ENCODE measurements around the gene HDAC4.

The HDAC4 gene

DNA sequence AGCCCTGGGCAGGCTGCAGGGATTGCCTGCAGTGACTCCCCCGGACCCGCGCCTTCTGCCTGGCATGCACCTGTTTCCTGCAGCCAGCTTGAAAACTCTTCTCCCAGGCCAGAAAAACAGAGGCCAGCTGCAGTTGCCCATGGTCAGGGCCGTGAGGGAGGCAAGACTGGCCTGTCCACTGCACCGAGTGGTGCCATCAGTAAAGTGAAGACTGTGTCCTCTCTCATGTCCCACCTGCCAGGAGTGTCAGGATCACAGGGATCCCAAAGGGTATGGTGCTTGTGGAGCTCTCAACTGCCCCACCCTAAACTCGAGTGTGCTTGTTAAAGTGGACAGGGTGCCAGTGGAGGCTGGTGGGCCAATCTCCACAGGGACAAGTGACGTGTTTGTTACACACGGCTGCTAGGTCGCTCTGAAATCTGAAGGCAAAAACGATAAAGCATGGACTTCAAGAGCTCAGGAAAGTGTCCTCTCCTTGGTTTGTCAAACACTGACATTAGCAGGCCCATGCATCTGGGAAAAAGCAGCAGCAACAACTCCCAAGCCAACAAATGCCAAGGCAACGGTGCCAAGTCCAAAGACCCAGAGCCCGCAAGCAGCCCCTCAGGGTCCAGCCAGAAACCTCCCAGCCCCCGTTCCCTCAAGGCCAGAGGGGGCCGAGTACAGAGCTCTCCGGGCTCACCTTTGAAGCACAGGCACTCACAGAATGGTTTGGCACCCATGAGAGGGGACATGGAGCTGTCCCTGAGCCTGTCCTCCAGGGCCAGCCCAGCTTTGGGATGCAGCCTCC, 213.2 kb downstream of the HDAC4 start:
- in situ Hi-C loops (cut with HindIII; ENCODE audit: low pct_ligation_motif_present, low sequenced_read_pairs) = no loop called here

DNA sequence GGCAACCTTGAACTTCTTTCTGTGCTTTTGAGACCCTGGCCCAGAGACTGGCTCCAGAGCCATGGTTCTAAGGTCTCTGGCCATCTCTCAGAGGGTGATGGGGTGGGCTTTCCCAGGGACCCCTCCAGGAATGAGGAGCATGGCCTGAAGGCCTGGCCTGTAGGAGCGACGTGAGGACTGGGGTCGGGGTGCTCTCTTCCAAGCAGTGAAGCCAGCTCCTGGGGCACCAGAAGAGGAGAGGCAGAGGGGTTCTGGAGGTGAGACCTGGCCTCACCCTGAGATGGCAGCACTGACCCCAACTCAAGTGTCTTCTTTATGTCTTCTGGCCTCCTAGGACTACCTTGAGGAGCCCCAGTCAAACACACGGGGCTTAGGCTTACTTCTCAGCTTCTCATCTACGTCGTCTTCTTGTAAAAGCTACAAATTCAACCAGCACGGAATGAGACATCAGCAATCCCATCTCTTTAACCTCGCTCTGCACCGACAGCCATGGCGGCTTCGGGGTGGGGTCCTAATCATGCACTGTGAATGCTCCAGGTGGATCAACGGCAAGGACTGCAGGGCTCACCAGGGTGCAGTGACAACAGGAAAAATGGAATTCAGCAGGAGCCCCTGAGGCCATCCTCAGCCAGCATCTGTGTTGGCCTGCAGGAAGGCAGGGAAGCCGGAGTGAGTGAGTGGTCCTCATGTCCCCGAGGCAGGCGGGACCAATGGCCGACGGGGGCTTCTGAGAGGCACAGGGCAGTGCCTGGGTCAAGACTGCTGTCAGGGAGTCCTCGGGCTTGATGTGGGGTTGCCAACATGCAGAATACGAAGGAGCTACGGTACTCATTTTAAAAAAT, 214.1 kb downstream of the HDAC4 start:
- no peak for DNase-seq
- no peak overlapping the region for H3K4me3 ChIP-seq (ENCODE audit: low read depth, low read length)
- no peak overlapping the region for H3K27ac ChIP-seq
- H3K27me3 ChIP-seq (replicated peaks) = no peaks in the 10 kb centered on the region
- in situ Hi-C loops (cut with HindIII; ENCODE audit: low pct_ligation_motif_present, low sequenced_read_pairs) = no loop called here
- H3K36me3 ChIP-seq (replicated peaks) = peaks cover 2% of the 10 kb centered on the region
- TF ChIP-seq, protein P1, sequence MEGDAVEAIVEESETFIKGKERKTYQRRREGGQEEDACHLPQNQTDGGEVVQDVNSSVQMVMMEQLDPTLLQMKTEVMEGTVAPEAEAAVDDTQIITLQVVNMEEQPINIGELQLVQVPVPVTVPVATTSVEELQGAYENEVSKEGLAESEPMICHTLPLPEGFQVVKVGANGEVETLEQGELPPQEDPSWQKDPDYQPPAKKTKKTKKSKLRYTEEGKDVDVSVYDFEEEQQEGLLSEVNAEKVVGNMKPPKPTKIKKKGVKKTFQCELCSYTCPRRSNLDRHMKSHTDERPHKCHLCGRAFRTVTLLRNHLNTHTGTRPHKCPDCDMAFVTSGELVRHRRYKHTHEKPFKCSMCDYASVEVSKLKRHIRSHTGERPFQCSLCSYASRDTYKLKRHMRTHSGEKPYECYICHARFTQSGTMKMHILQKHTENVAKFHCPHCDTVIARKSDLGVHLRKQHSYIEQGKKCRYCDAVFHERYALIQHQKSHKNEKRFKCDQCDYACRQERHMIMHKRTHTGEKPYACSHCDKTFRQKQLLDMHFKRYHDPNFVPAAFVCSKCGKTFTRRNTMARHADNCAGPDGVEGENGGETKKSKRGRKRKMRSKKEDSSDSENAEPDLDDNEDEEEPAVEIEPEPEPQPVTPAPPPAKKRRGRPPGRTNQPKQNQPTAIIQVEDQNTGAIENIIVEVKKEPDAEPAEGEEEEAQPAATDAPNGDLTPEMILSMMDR (IDR thresholded peaks at IDR 0.05; ENCODE audit: low read depth, low read length, missing control alignments) = no peak

More for the DNA sequence above, 213.2 kb downstream of the HDAC4 start:
- TF ChIP-seq, protein P1 (IDR thresholded peaks at IDR 0.05; ENCODE audit: low read depth, low read length, missing control alignments) = no peak
- H3K36me3 ChIP-seq (replicated peaks) = peaks cover 2% of the 10 kb centered on the region
- H3K4me3 ChIP-seq (ENCODE audit: low read depth, low read length) = no peak overlapping the region
- DNase-seq = no peak
- no peak overlapping the region for H3K27ac ChIP-seq
- H3K27me3 ChIP-seq (replicated peaks) = no peaks in the 10 kb centered on the region

DNA sequence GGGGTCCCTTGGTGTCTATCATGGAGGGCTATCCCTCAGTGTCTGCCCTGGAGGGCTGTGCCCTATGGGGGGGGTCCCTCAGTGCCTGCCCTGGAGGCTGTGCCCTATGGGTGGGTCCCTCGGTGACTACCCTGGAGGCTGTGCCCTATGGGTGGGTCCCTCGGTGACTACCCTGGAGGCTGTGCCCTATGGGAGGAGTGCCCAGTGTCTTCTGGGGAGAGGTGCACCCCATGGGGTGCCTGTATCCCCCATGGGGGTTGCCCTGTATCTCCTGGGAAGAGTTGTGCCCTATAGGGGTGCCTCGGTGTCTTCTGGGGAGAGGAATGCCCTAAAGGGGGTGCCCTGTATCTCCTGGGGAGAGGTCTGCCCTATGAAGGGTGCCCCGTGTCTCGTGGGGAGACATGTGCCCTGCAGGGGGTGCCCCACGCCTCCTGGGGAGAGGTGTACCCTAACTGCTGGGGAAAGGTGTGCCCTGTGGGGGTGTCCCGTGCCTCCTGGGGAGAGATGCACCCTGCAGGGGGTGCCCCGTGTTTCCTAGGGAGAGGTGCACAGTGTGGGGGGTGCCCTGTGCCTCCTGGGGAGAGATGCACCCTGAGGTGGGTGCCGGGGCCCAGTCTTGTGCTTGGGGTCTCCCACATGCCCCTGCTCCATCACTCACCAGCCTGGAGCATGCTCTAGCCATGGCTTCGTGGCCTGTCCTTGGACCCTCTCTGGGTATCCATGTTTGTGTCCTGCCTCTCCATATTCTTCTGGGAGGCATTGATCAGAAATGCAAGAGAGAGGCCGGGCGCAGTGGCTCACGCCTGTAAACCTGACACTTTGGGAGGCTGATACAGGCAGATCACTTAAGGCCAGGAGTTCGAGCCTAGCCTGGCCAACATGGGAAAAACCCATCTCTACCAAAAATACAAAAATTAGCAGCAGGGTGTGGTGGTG, 215.6 kb downstream of the HDAC4 start:
- Histone ChIP-seq H3K27ac (no peak overlapping the region), H3K4me3 (ENCODE audit: low read depth, low read length) (no peak overlapping the region), H3K36me3 (replicated peaks) (peaks cover 2% of the 10 kb centered on the region), H3K27me3 (replicated peaks) (no peaks in the 10 kb centered on the region)
- no peak for DNase-seq
- TF ChIP-seq, protein P1 (IDR thresholded peaks at IDR 0.05; ENCODE audit: low read depth, low read length, missing control alignments) = no peak
- in situ Hi-C loops (cut with HindIII; ENCODE audit: low pct_ligation_motif_present, low sequenced_read_pairs) = no loop called here

DNA sequence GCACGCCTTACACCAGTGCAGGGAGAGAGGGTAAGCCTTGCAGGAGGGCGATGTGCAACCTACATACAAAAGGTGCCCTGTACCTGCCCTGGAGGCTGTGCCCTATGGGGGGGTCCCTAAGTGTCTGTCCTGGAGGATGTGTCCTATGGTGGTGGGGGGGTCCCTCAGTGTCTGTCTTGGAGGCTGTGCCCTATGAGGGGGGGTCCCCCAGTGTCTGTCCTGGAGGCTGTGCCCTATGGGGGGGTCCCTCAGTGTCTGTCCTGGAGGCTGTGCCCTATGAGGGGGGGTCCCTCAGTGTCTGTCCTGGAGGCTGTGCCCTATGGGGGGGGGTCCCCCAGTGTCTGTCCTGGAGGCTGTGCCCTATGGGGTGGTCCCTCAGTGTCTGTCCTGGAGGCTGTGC, 216.6 kb downstream of the HDAC4 start:
- TF ChIP-seq, protein P1 (IDR thresholded peaks at IDR 0.05; ENCODE audit: low read depth, low read length, missing control alignments) = no peak
- Histone ChIP-seq H3K27ac (no peak overlapping the region), H3K36me3 (replicated peaks) (no peaks in the 10 kb centered on the region), H3K27me3 (replicated peaks) (no peaks in the 10 kb centered on the region), H3K4me3 (ENCODE audit: low read depth, low read length) (no peak overlapping the region)
- in situ Hi-C loops (cut with HindIII; ENCODE audit: low pct_ligation_motif_present, low sequenced_read_pairs) = no loop called here
- no peak for DNase-seq

DNA sequence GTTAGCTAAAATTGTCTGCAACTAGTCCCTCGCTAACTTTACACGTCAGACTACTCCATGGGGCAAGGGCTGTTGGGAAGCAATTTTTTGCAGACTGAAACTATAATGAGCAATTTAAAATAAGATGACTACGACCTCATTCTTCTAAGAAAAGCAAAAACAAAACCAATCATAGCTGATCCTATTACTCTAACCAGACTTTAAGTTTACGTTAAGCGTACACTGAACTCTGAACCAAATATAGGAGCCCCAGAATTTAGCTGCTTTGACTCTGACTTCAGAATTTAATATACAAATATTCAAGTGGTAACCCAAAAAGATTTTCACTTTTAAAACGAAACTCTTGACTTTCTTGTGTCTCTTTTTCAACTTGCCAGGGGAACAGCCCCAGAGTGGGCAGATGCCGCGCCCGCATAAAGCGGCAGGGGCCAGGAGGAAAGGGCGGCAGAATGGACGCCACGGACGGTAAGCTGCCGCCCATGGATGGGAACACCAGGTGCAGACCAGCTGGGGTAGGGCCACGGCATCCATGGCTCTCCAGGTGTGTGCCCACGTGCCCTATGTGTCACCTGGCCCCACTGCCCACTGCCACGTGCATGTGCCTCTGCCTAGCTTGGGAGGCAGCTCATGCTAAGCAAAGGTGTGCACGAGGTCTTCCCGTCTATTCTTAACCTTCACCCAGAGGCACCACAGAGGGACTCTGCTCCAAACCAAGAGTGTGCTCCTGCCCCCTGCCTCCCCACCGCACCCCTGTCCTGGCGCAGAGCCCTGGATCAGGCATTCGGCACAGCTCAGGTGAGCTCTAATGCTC, 217.6 kb downstream of the HDAC4 start:
- DNase-seq = no peak
- no peaks in the 10 kb centered on the region for H3K27me3 ChIP-seq (replicated peaks)
- in situ Hi-C loops (cut with HindIII; ENCODE audit: low pct_ligation_motif_present, low sequenced_read_pairs) = no loop called here
- no peak overlapping the region for H3K27ac ChIP-seq
- H3K4me3 ChIP-seq (ENCODE audit: low read depth, low read length) = no peak overlapping the region
- TF ChIP-seq, protein P1 (IDR thresholded peaks at IDR 0.05; ENCODE audit: low read depth, low read length, missing control alignments) = no peak
- H3K36me3 ChIP-seq (replicated peaks) = no peaks in the 10 kb centered on the region
